Activated T-helper 1 cell treated with anti-CD3 and anti-CD28 coated beads, Interleukin-12 subunit alpha, Interleukin-12 subunit beta, Interleukin-2, Interleukin-4 antibody, amounts not matched to agents 30 ng/mL and 10 ng/mL and 1 ng/mL, durations not matched to agents 14 hours and 24 hours and 36 hours (primary cell): Measurements from ENCODE around the gene TDRD10. TPM values are rescaled to one million over a fixed set of nuclear protein-coding genes. Genes with fewer than 3 reads are reported as not detected.

Experiments used
- DNase-seq: peaks from one replicate; pipeline ENCODE4 v3.0.0; 2021; ENCODE audit warnings: low spot score
- H3K27ac Mint-ChIP-seq: one replicate; pipeline ENCODE4 v1.8.0; 2021; ENCODE audit warnings: mild to moderate bottlenecking, mixed read lengths
- H3K27me3 Mint-ChIP-seq: one replicate; pipeline ENCODE4 v1.8.0; 2022; ENCODE audit warnings: mild to moderate bottlenecking, moderate library complexity, mixed read lengths; ENCODE audit not compliant: insufficient read depth
- H3K36me3 Mint-ChIP-seq: one replicate; pipeline ENCODE4 v1.8.0; 2021; ENCODE audit warnings: low read depth, mixed read lengths
- H3K4me1 Mint-ChIP-seq: one replicate; pipeline ENCODE4 v1.8.0; 2021; ENCODE audit warnings: low read depth, mixed read lengths
- H3K4me3 Mint-ChIP-seq: one replicate; pipeline ENCODE4 v1.8.0; 2021; ENCODE audit warnings: mild to moderate bottlenecking, moderate library complexity, mixed read lengths
- H3K9me3 Mint-ChIP-seq: one replicate; pipeline ENCODE4 v1.8.0; 2021; ENCODE audit warnings: mixed read lengths
- intact Hi-C: fragments of 100-400 bp; cut with micrococcal nuclease; formaldehyde crosslinking; loops from one replicate; pipeline ENCODE4 v1.15.1; 2024
- total RNA-seq: library from RNA; stranded (reverse); gene quantifications from 2 replicates; pipeline ENCODE4 v1.2.3, GENCODE V29; 2022

TDRD10 gene
- total RNA-seq, 1 donor from 2014 or later = not detected

GRCh38 chr1:154571964-154572288 lies 69.9 kb downstream of the TDRD10 start:
- Mint-ChIP-seq H3K4me3 (no peak overlapping the region), H3K36me3 (peaks cover 4% of the 10 kb centered on the region), H3K9me3 (no peaks in the 10 kb centered on the region), H3K27me3 (peaks cover 18% of the 10 kb centered on the region), H3K27ac (no peak overlapping the region), H3K4me1 (peaks cover 10% of the 10 kb centered on the region)
- DNase-seq = no peak
- intact Hi-C loops = no loop called here

- Mint-ChIP-seq H3K4me3 (no peak overlapping the region), H3K9me3 (no peaks in the 10 kb centered on the region), H3K27ac (no peak overlapping the region), H3K4me1 (peaks cover 5% of the 10 kb centered on the region), H3K36me3 (peaks cover 4% of the 10 kb centered on the region), H3K27me3 (peaks cover 12% of the 10 kb centered on the region)
- DNase-seq = no peak
- intact Hi-C loops = no loop called here
These were observed 70.6 kb downstream of the TDRD10 start for GRCh38 chr1:154572468-154573167.

- no peak overlapping the region for H3K4me3 Mint-ChIP-seq
- intact Hi-C loops = no loop called here
- H3K9me3 Mint-ChIP-seq = no peaks in the 10 kb centered on the region
- H3K36me3 Mint-ChIP-seq = peaks cover 7% of the 10 kb centered on the region
- peaks cover 11% of the 10 kb centered on the region for H3K27me3 Mint-ChIP-seq
- DNase-seq = no peak
- H3K27ac Mint-ChIP-seq = peak overlapping the region; percentile 7
- peaks cover under 1% of the 10 kb centered on the region for H3K4me1 Mint-ChIP-seq
These were observed 71.1 kb downstream of the TDRD10 start for GRCh38 chr1:154573168-154573510.

GRCh38 chr1:154574716-154575115 lies 72.7 kb downstream of the TDRD10 start:
- H3K27me3 Mint-ChIP-seq = peaks cover 4% of the 10 kb centered on the region
- H3K36me3 Mint-ChIP-seq = peaks cover 15% of the 10 kb centered on the region
- no peaks in the 10 kb centered on the region for H3K9me3 Mint-ChIP-seq
- DNase-seq = no peak
- no peak overlapping the region for H3K4me3 Mint-ChIP-seq
- intact Hi-C loops = no loop called here
- H3K4me1 Mint-ChIP-seq = no peaks in the 10 kb centered on the region
- no peak overlapping the region for H3K27ac Mint-ChIP-seq

GRCh38 chr1:154575147-154575927 lies 73.3 kb downstream of the TDRD10 start:
- no peaks in the 10 kb centered on the region for H3K9me3 Mint-ChIP-seq
- no peak for DNase-seq
- H3K27ac Mint-ChIP-seq = no peak overlapping the region
- peaks cover 18% of the 10 kb centered on the region for H3K36me3 Mint-ChIP-seq
- H3K4me1 Mint-ChIP-seq = no peaks in the 10 kb centered on the region
- H3K4me3 Mint-ChIP-seq = no peak overlapping the region
- peaks cover 1% of the 10 kb centered on the region for H3K27me3 Mint-ChIP-seq
- intact Hi-C loops = no loop called here

GRCh38 chr1:154575951-154576566 lies 74.0 kb downstream of the TDRD10 start:
- Mint-ChIP-seq H3K27ac (peak overlapping the region; percentile 47), H3K9me3 (no peaks in the 10 kb centered on the region), H3K36me3 (peaks cover 20% of the 10 kb centered on the region), H3K27me3 (no peaks in the 10 kb centered on the region), H3K4me3 (no peak overlapping the region), H3K4me1 (no peaks in the 10 kb centered on the region)
- intact Hi-C loops = no loop called here
- DNase-seq = no peak

GRCh38 chr1:154577346-154578057 lies 75.5 kb downstream of the TDRD10 start:
- intact Hi-C loops = no loop called here
- Mint-ChIP-seq H3K27me3 (no peaks in the 10 kb centered on the region), H3K4me1 (no peaks in the 10 kb centered on the region), H3K27ac (no peak overlapping the region), H3K36me3 (peaks cover 25% of the 10 kb centered on the region), H3K9me3 (no peaks in the 10 kb centered on the region), H3K4me3 (no peak overlapping the region)
- DNase-seq = no peak

- Mint-ChIP-seq H3K4me1 (no peaks in the 10 kb centered on the region), H3K27me3 (no peaks in the 10 kb centered on the region), H3K36me3 (peaks cover 25% of the 10 kb centered on the region), H3K4me3 (no peak overlapping the region), H3K9me3 (no peaks in the 10 kb centered on the region), H3K27ac (no peak overlapping the region)
- intact Hi-C loops = no loop called here
- DNase-seq = no peak
These were observed 76.0 kb downstream of the TDRD10 start for GRCh38 chr1:154578058-154578418.

- no peaks in the 10 kb centered on the region for H3K27me3 Mint-ChIP-seq
- H3K36me3 Mint-ChIP-seq = peaks cover 36% of the 10 kb centered on the region
- H3K27ac Mint-ChIP-seq = peak overlapping the region; percentile 43
- no peaks in the 10 kb centered on the region for H3K9me3 Mint-ChIP-seq
- H3K4me1 Mint-ChIP-seq = no peaks in the 10 kb centered on the region
- intact Hi-C loops = no loop called here
- DNase-seq = no peak
- H3K4me3 Mint-ChIP-seq = no peak overlapping the region
These were observed 77.4 kb downstream of the TDRD10 start for GRCh38 chr1:154579374-154579773.

- H3K36me3 Mint-ChIP-seq = peaks cover 55% of the 10 kb centered on the region
- intact Hi-C loops = no loop called here
- H3K4me3 Mint-ChIP-seq = no peak overlapping the region
- DNase-seq = no peak
- no peaks in the 10 kb centered on the region for H3K27me3 Mint-ChIP-seq
- no peak overlapping the region for H3K27ac Mint-ChIP-seq
- H3K9me3 Mint-ChIP-seq = no peaks in the 10 kb centered on the region
- no peaks in the 10 kb centered on the region for H3K4me1 Mint-ChIP-seq
These were observed 79.7 kb downstream of the TDRD10 start for GRCh38 chr1:154581766-154582165.

GRCh38 chr1:154582885-154583284 lies 80.9 kb downstream of the TDRD10 start:
- Mint-ChIP-seq H3K27me3 (no peaks in the 10 kb centered on the region), H3K36me3 (peaks cover 63% of the 10 kb centered on the region), H3K4me1 (no peaks in the 10 kb centered on the region), H3K27ac (no peak overlapping the region), H3K9me3 (no peaks in the 10 kb centered on the region), H3K4me3 (no peak overlapping the region)
- no peak for DNase-seq
- intact Hi-C loops = no loop called here

- Mint-ChIP-seq H3K27me3 (no peaks in the 10 kb centered on the region), H3K36me3 (peaks cover 67% of the 10 kb centered on the region), H3K9me3 (no peaks in the 10 kb centered on the region), H3K4me1 (peaks cover 3% of the 10 kb centered on the region), H3K4me3 (no peak overlapping the region), H3K27ac (no peak overlapping the region)
- intact Hi-C loops = no loop called here
- DNase-seq = no peak
These were observed 81.8 kb downstream of the TDRD10 start for GRCh38 chr1:154583773-154584172.
